ENCODE results near the gene NDUFS3.

Gene NDUFS3

DNA sequence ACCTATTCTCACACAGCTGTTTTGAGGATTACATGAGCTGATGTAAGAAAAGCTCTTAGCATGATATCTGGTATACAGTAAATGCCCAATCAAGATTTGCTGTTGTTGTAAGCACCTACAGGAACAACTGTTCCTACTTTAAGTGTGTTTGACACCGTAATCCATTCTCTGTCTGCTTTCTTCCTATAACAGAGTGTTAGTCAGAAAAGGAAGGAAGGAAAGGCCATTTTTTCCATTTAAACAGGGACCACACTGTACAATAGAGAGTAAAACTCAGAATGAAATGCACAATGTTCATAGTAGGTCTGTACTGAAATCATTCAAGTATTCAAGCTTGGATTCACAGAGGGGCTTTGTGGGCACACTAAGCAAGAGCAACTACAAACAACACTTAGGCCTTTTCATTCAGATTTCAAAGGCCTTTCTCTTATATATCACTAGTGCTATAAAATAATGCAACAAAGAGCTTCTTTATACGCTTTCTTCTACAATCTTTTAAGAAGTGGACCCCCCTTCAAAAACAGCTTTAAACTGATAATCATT, 42.0 kb downstream of the NDUFS3 start:
- FAIRE-seq = no peak

DNA sequence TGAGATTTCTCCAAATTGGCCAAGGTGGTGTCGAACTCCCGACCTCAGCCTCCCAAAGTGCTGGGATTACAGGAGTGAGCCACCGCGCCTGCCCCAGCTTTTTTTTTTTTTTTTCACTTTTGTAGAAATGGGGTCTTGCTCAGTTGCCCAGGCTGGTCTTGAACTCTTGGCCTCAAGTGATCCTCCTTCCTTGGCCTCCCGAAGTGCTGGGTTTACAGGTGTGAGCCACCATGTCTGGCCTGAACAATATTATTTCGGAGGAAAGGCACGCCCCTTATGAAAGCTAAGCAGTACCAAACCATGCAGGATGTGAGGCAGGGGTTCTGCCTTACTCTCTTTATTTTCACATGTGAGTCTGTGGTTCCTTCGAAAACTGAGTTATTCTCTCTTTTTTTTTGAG, 47.4 kb downstream of the NDUFS3 start:
- FAIRE-seq (no peak), DNase-seq (ENCODE audit: extremely low spot score, insufficient read length, low read depth) (no peak)

More for the DNA sequence above, 42.0 kb downstream of the NDUFS3 start:
- DNase-seq (ENCODE audit: extremely low spot score, insufficient read length, low read depth) = no peak

GRCh38 chr11:47628026-47628425, 49.2 kb downstream of the NDUFS3 start:
- no peak for FAIRE-seq

GRCh38 chr11:47631473-47631872, 52.6 kb downstream of the NDUFS3 start:
- DNase-seq (ENCODE audit: extremely low spot score, insufficient read length, low read depth) (no peak), FAIRE-seq (no peak)

More at GRCh38 chr11:47628026-47628425, 49.2 kb downstream of the NDUFS3 start:
- no peak for DNase-seq (ENCODE audit: extremely low spot score, insufficient read length, low read depth)
